ENCODE results near the gene PRICKLE4.

DNA sequence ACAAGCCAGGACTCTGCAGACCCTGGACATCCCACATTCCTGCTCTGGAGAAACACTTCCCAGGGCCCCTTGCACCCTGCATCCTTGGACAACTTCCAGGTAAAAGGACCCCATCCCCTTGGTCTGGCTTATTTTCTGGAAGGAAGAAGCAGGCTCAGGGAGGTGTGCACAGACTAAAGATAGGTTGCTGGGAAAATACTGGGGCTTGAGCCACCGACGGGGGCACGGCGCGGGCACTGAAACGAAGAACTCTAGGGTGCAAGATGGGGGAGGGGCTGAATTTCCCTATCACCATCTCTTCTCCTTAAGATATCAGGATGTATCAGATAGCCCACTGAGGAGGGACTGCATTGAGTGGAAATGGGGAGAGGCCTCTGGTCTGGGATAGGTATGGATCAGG lies 1.7 kb upstream of the PRICKLE4 start:
- TF ChIP-seq, protein P1, sequence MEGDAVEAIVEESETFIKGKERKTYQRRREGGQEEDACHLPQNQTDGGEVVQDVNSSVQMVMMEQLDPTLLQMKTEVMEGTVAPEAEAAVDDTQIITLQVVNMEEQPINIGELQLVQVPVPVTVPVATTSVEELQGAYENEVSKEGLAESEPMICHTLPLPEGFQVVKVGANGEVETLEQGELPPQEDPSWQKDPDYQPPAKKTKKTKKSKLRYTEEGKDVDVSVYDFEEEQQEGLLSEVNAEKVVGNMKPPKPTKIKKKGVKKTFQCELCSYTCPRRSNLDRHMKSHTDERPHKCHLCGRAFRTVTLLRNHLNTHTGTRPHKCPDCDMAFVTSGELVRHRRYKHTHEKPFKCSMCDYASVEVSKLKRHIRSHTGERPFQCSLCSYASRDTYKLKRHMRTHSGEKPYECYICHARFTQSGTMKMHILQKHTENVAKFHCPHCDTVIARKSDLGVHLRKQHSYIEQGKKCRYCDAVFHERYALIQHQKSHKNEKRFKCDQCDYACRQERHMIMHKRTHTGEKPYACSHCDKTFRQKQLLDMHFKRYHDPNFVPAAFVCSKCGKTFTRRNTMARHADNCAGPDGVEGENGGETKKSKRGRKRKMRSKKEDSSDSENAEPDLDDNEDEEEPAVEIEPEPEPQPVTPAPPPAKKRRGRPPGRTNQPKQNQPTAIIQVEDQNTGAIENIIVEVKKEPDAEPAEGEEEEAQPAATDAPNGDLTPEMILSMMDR (IDR thresholded peaks at IDR 0.05): no peak
- TF ChIP-seq POLR2A (IDR thresholded peaks at IDR 0.05): no peak
